Gastroesophageal sphincter (tissue), 3 donors: ENCODE results near the gene DUSP18.

ENCODE experiments used
- CTCF ChIP-seq, 4 experiments: fragments of 200-600 bp in 2 of 4; fragments of 450-650 bp in 2 of 4; sonication (generic) in 1 of 4; IDR thresholded peaks; one replicate each; pipeline ENCODE4 v1.5.1; 2017 to 2019; ENCODE audit warnings: antibody characterized with exemption in 4 of 4, mild to moderate bottlenecking in 2 of 4, moderate library complexity in 2 of 4
- EP300 ChIP-seq: sonication (generic); formaldehyde crosslinking; IDR thresholded peaks from one replicate; pipeline ENCODE4 v1.6.1; 2017; ENCODE audit warnings: antibody characterized with exemption, mild to moderate bottlenecking
- POLR2A ChIP-seq, 2 donors: fragments of 450-650 bp; IDR thresholded peaks; one replicate each; pipeline ENCODE4 v1.6.1; 2017; ENCODE audit warnings: antibody characterized with exemption in 2 of 2, mild to moderate bottlenecking in 2 of 2, moderate library complexity in 1 of 2
- POLR2AphosphoS5 ChIP-seq: sonication (generic); formaldehyde crosslinking; IDR thresholded peaks from one replicate; pipeline ENCODE4 v1.6.1; 2017; ENCODE audit warnings: antibody characterized with exemption

GRCh38 chr22:30667107-30667493, 575 bp downstream of the DUSP18 start:
- TF ChIP-seq POLR2A (IDR thresholded peaks at IDR 0.05) (no peak), POLR2AphosphoS5 (no peak), CTCF (IDR thresholded peaks at IDR 0.05) (no peak), EP300 (no peak)
